ENCODE measurements around the gene DHH.

The DHH gene

GRCh38 chr12:49092816-49093406 lies 1.7 kb downstream of the DHH start:
- no peak overlapping the region for H3K9ac ChIP-seq (ENCODE audit: low read length in 5 of 5)
- H3K27ac ChIP-seq (ENCODE audit: low read depth, low read length), result no peak overlapping the region
- peaks cover 5 to 62% (median 55%) of the 10 kb centered on the region in 5 donors for H3K4me1 ChIP-seq (ENCODE audit: control insufficient read depth in 5 of 5, insufficient read depth in 5 of 5, low read length in 5 of 5)
- no peaks in the 10 kb centered on the region for H3K9me3 ChIP-seq (ENCODE audit: control insufficient read depth in 5 of 5, low read length in 5 of 5)
- H3K36me3 ChIP-seq (ENCODE audit: control insufficient read depth in 5 of 5, insufficient read depth in 5 of 5, low read length in 5 of 5), result peaks cover 4 to 18% (median 15%) of the 10 kb centered on the region in 5 donors
- H3K27me3 ChIP-seq (ENCODE audit: control insufficient read depth in 5 of 5, insufficient read depth in 4 of 5, low read length in 5 of 5), result peaks cover 46 to 61% (median 56%) of the 10 kb centered on the region in 5 donors
- no peak overlapping the region for H3K4me3 ChIP-seq (ENCODE audit: low read depth in 1 of 5, low read length in 5 of 5)

DNA sequence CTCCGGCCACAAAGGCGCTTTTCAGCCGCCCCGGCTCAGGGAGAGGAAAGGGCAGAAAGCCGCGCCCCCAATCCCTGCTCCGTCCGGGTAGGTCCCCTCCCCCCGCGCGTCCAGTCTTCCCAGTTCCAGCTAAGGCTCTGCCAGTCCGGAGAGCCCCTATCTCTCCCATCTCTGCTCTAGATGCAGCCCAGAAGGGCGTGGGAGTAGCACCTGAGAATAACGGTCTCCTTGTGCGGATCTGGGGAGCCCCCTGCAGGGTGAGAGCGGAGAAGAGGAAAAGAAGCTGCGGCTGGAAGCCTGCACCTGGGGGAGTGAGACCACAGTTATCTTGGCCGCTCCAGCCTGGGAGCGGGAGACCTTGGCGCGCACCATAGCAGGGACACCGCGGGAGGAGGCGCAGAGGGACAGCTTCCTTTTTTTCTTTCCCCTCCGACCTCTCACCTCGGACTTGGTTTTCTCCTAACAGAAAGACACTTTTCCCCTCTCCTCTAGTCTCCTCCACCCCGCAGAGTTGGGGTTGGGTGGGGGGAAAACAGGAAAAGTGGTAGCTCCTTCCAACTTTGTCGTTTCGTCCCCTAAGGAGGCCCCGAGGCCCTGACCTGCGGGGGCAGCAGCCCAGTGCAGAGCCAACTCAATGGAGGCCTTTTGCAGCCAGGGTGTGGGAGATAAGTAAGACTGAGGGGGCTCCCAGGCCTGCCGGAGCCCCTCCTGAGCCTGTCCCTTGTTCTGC lies 2.4 kb downstream of the DHH start:
- Histone ChIP-seq H3K27ac (ENCODE audit: low read depth, low read length) (no peak overlapping the region), H3K4me1 (ENCODE audit: control insufficient read depth in 5 of 5, insufficient read depth in 5 of 5, low read length in 5 of 5) (peaks cover 5 to 62% (median 55%) of the 10 kb centered on the region in 5 donors), H3K9me3 (ENCODE audit: control insufficient read depth in 5 of 5, low read length in 5 of 5) (no peaks in the 10 kb centered on the region), H3K27me3 (ENCODE audit: control insufficient read depth in 5 of 5, insufficient read depth in 4 of 5, low read length in 5 of 5) (peaks cover 46 to 61% (median 56%) of the 10 kb centered on the region in 5 donors), H3K36me3 (ENCODE audit: control insufficient read depth in 5 of 5, insufficient read depth in 5 of 5, low read length in 5 of 5) (peaks cover 4 to 12% (median 9%) of the 10 kb centered on the region in 5 donors), H3K4me3 (ENCODE audit: low read depth in 1 of 5, low read length in 5 of 5) (peak overlapping the region in 4 of 5 donors; percentile 30 to 56 (median 53)), H3K9ac (ENCODE audit: low read length in 5 of 5) (peak overlapping the region in 2 of 5 donors; percentile 29 to 43)

DNA sequence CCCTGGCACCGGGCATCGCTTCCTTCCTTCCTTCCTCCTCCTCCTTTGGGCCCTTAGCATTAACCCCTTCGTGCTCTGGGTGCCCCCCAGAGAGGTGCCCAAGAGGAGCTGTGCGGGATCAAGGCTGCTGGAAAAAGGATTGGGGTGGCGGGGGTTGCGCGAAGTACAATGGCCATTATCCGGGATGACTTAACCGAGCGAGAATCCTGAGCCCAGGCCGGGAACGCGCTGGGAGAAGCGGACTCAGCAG lies 2.8 kb downstream of the DHH start:
- Histone ChIP-seq H3K36me3 (ENCODE audit: control insufficient read depth in 5 of 5, insufficient read depth in 5 of 5, low read length in 5 of 5) (peaks cover 1 to 7% (median 4%) of the 10 kb centered on the region in 5 donors), H3K9ac (ENCODE audit: low read length in 5 of 5) (peak overlapping the region in 1 of 5 donors; percentile 43), H3K4me1 (ENCODE audit: control insufficient read depth in 5 of 5, insufficient read depth in 5 of 5, low read length in 5 of 5) (peaks cover 5 to 62% (median 55%) of the 10 kb centered on the region in 5 donors), H3K27ac (ENCODE audit: low read depth, low read length) (no peak overlapping the region), H3K9me3 (ENCODE audit: control insufficient read depth in 5 of 5, low read length in 5 of 5) (no peaks in the 10 kb centered on the region), H3K4me3 (ENCODE audit: low read depth in 1 of 5, low read length in 5 of 5) (peak overlapping the region in 4 of 5 donors; percentile 30 to 56 (median 53)), H3K27me3 (ENCODE audit: control insufficient read depth in 5 of 5, insufficient read depth in 4 of 5, low read length in 5 of 5) (peaks cover 46 to 61% (median 56%) of the 10 kb centered on the region in 5 donors)

DNA sequence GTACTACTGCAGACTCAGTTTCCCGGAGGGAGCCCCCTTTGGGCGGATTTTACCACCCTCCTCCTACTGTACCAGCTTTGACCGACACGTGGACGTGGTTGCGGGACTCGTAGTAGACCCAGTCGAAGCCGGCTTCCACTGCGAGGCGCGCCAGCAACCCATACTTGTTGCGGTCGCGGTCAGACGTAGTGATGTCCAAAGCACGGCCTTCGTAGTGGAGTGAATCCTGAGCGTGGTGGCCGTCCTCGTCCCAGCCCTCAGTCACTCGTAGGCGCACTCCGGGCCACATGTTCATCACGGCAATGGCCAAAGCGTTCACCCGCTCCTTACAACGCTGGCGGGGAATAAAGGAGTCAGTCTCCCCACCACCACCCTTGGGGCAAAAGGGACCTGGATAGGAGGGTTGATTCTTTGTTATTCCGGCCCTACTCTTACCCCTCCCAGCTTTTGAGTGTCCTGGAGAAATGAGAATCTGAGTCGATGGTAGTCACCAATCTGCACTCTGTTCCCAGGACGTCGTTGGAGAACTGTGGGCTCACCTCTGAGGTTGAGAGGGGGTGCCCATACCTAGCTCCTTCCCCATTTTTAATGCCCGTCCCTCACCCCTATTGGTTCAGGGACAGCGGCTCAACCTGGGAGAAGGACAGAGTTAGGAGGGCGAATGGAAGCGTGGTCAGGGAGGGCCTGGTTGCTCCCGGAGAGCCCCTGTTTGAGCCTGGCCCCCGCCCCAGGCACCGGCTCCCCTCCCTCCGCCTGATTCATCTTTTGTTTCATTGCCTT lies 3.4 kb downstream of the DHH start:
- H3K27me3 ChIP-seq (ENCODE audit: control insufficient read depth in 5 of 5, insufficient read depth in 4 of 5, low read length in 5 of 5), result peaks cover 46 to 61% (median 56%) of the 10 kb centered on the region in 5 donors
- H3K4me3 ChIP-seq (ENCODE audit: low read depth in 1 of 5, low read length in 5 of 5), result peak overlapping the region in 3 of 5 donors; percentile 30 to 56 (median 50)
- H3K27ac ChIP-seq (ENCODE audit: low read depth, low read length), result no peak overlapping the region
- no peaks in the 10 kb centered on the region for H3K9me3 ChIP-seq (ENCODE audit: control insufficient read depth in 5 of 5, low read length in 5 of 5)
- no peak overlapping the region for H3K9ac ChIP-seq (ENCODE audit: low read length in 5 of 5)
- H3K4me1 ChIP-seq (ENCODE audit: control insufficient read depth in 5 of 5, insufficient read depth in 5 of 5, low read length in 5 of 5), result peaks cover 5 to 62% (median 55%) of the 10 kb centered on the region in 5 donors
- peaks cover 0 to 4% (median 0%) of the 10 kb centered on the region in 5 donors for H3K36me3 ChIP-seq (ENCODE audit: control insufficient read depth in 5 of 5, insufficient read depth in 5 of 5, low read length in 5 of 5)

- Histone ChIP-seq H3K4me3 (ENCODE audit: low read depth in 1 of 5, low read length in 5 of 5) (peak overlapping the region in 4 of 5 donors; percentile 42 to 66 (median 51)), H3K27ac (ENCODE audit: low read depth, low read length) (no peak overlapping the region), H3K9ac (ENCODE audit: low read length in 5 of 5) (no peak overlapping the region), H3K27me3 (ENCODE audit: control insufficient read depth in 5 of 5, insufficient read depth in 4 of 5, low read length in 5 of 5) (peaks cover 46 to 61% (median 56%) of the 10 kb centered on the region in 5 donors), H3K36me3 (ENCODE audit: control insufficient read depth in 5 of 5, insufficient read depth in 5 of 5, low read length in 5 of 5) (no peaks in the 10 kb centered on the region), H3K9me3 (ENCODE audit: control insufficient read depth in 5 of 5, low read length in 5 of 5) (no peaks in the 10 kb centered on the region), H3K4me1 (ENCODE audit: control insufficient read depth in 5 of 5, insufficient read depth in 5 of 5, low read length in 5 of 5) (peaks cover 5 to 62% (median 55%) of the 10 kb centered on the region in 5 donors)
These were observed 4.5 kb downstream of the DHH start for GRCh38 chr12:49089821-49090773.

DNA sequence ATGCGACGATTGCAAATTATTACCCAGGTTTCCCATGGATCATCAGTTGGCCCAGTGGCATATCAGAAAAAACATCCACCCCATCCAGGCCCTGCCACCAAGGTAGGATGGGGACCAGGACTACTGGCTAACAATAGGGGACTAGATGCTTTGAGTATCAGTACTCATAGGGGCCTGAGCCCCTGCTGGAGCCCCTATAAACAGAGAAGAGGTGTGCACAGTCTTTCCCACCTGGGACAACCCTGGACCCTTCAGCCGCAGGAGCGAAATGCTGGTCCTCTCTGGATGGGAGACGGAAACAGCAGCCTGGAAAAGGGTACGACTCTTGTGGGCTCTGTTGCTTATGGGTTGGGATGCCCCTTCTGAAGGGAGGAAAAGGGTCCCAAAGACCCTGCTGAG lies 5.7 kb downstream of the DHH start:
- H3K27me3 ChIP-seq (ENCODE audit: control insufficient read depth in 5 of 5, insufficient read depth in 4 of 5, low read length in 5 of 5), result peaks cover 37 to 52% (median 47%) of the 10 kb centered on the region in 5 donors
- H3K9ac ChIP-seq (ENCODE audit: low read length in 5 of 5), result no peak overlapping the region
- peaks cover 0 to 4% (median 0%) of the 10 kb centered on the region in 5 donors for H3K9me3 ChIP-seq (ENCODE audit: control insufficient read depth in 5 of 5, low read length in 5 of 5)
- no peak overlapping the region for H3K4me3 ChIP-seq (ENCODE audit: low read depth in 1 of 5, low read length in 5 of 5)
- no peak overlapping the region for H3K27ac ChIP-seq (ENCODE audit: low read depth, low read length)
- peaks cover 3 to 53% (median 47%) of the 10 kb centered on the region in 5 donors for H3K4me1 ChIP-seq (ENCODE audit: control insufficient read depth in 5 of 5, insufficient read depth in 5 of 5, low read length in 5 of 5)
- H3K36me3 ChIP-seq (ENCODE audit: control insufficient read depth in 5 of 5, insufficient read depth in 5 of 5, low read length in 5 of 5), result no peaks in the 10 kb centered on the region

GRCh38 chr12:49088150-49088931 lies 6.3 kb downstream of the DHH start:
- Histone ChIP-seq H3K4me1 (ENCODE audit: control insufficient read depth in 5 of 5, insufficient read depth in 5 of 5, low read length in 5 of 5) (peaks cover 3 to 48% (median 42%) of the 10 kb centered on the region in 5 donors), H3K9me3 (ENCODE audit: control insufficient read depth in 5 of 5, low read length in 5 of 5) (peaks cover 0 to 4% (median 0%) of the 10 kb centered on the region in 5 donors), H3K9ac (ENCODE audit: low read length in 5 of 5) (no peak overlapping the region), H3K27ac (ENCODE audit: low read depth, low read length) (no peak overlapping the region), H3K4me3 (ENCODE audit: low read depth in 1 of 5, low read length in 5 of 5) (peak overlapping the region in 3 of 5 donors; percentile 3 to 34 (median 24)), H3K27me3 (ENCODE audit: control insufficient read depth in 5 of 5, insufficient read depth in 4 of 5, low read length in 5 of 5) (peaks cover 32 to 46% (median 41%) of the 10 kb centered on the region in 5 donors), H3K36me3 (ENCODE audit: control insufficient read depth in 5 of 5, insufficient read depth in 5 of 5, low read length in 5 of 5) (no peaks in the 10 kb centered on the region)

GRCh38 chr12:49086116-49086515 lies 8.5 kb downstream of the DHH start:
- H3K27me3 ChIP-seq (ENCODE audit: control insufficient read depth in 5 of 5, insufficient read depth in 4 of 5, low read length in 5 of 5), result peaks cover 19 to 28% (median 22%) of the 10 kb centered on the region in 5 donors
- no peak overlapping the region for H3K9ac ChIP-seq (ENCODE audit: low read length in 5 of 5)
- H3K36me3 ChIP-seq (ENCODE audit: control insufficient read depth in 5 of 5, insufficient read depth in 5 of 5, low read length in 5 of 5), result no peaks in the 10 kb centered on the region
- no peak overlapping the region for H3K4me3 ChIP-seq (ENCODE audit: low read depth in 1 of 5, low read length in 5 of 5)
- H3K27ac ChIP-seq (ENCODE audit: low read depth, low read length), result no peak overlapping the region
- peaks cover 3 to 26% (median 25%) of the 10 kb centered on the region in 5 donors for H3K4me1 ChIP-seq (ENCODE audit: control insufficient read depth in 5 of 5, insufficient read depth in 5 of 5, low read length in 5 of 5)
- peaks cover 0 to 4% (median 0%) of the 10 kb centered on the region in 5 donors for H3K9me3 ChIP-seq (ENCODE audit: control insufficient read depth in 5 of 5, low read length in 5 of 5)
